ENCODE results near the gene TUBA8. TPM values are rescaled to one million over a fixed set of nuclear protein-coding genes. Genes with fewer than 3 reads are reported as not detected.
"Not testable (repeated sequence)": the region's sequence is repeated elsewhere in the genome, so short reads cannot be mapped to it uniquely, and the experiment has no call there.

Gene TUBA8
- total RNA-seq (1 to 10 TPM in 6 of 7 donors, not detected in 1; 1.4 to 4.2 (median 2.0) TPM), polyA plus RNA-seq (1 to 10 TPM in 1 of 2 donors, under 1 TPM in 1; 0.92 to 2.0 TPM)
- long read RNA-seq, donor 1, transcript TUBA8-202 (5 exons, 2,018 nt): major isoform, 8 of 8 reads
- long read RNA-seq, donor 1, partial matches to known transcripts: 0 of 8 reads
- long read RNA-seq, donor 1, other reads (novel, unspliced or antisense): 0 of 8 reads
- long read RNA-seq, donor 2: 0 reads
- long read RNA-seq, donor 3, partial matches to known transcripts: 0 of 2 reads
- long read RNA-seq, donor 3, other reads (novel, unspliced or antisense): 0 of 2 reads

- H3K27ac ChIP-seq: no peak within 1 kb of the TSS
- DNase-seq: peak; percentile 48 to 70 (median 53)
Measured at GRCh38 chr22:18110194-18110953, at the start of gene TUBA8. Gene TUBA8, plus strand, starts transcription at chr22:18110809. Its CDS starts 57 bp downstream, at chr22:18110866.

GRCh38 chr22:18062421-18062820, 48.2 kb upstream of the TUBA8 start:
- no peaks in the 10 kb centered on the region for H3K9me3 ChIP-seq
- no peaks in the 10 kb centered on the region for H3K36me3 ChIP-seq
- WGBS, 3 donors: 95 to 96% (median 96%) methylated on average over 3 of the region's 3 CpGs
- intact Hi-C loops (cut with DNase I): no loop called here
- no peaks in the 10 kb centered on the region for H3K27me3 ChIP-seq
- TF ChIP-seq, protein P1, sequence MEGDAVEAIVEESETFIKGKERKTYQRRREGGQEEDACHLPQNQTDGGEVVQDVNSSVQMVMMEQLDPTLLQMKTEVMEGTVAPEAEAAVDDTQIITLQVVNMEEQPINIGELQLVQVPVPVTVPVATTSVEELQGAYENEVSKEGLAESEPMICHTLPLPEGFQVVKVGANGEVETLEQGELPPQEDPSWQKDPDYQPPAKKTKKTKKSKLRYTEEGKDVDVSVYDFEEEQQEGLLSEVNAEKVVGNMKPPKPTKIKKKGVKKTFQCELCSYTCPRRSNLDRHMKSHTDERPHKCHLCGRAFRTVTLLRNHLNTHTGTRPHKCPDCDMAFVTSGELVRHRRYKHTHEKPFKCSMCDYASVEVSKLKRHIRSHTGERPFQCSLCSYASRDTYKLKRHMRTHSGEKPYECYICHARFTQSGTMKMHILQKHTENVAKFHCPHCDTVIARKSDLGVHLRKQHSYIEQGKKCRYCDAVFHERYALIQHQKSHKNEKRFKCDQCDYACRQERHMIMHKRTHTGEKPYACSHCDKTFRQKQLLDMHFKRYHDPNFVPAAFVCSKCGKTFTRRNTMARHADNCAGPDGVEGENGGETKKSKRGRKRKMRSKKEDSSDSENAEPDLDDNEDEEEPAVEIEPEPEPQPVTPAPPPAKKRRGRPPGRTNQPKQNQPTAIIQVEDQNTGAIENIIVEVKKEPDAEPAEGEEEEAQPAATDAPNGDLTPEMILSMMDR (IDR thresholded peaks at IDR 0.05): no peak
- no peak for TF ChIP-seq POLR2A (IDR thresholded peaks at IDR 0.05)
- no peak for TF ChIP-seq EP300 (IDR thresholded peaks at IDR 0.05)
- DNase-seq: no peak
- no peak overlapping the region for H3K4me3 ChIP-seq
- H3K4me1 ChIP-seq (ENCODE audit: insufficient read depth): peaks cover 2% of the 10 kb centered on the region
- H3K27ac ChIP-seq: no peak overlapping the region

More at GRCh38 chr22:18110194-18110953, at the start of gene TUBA8:
- TF ChIP-seq, protein P1 (IDR thresholded peaks at IDR 0.05): no peak
- TF ChIP-seq POLR2A (IDR thresholded peaks at IDR 0.05) (no peak), EP300 (IDR thresholded peaks at IDR 0.05) (no peak)
- H3K4me3 ChIP-seq: peak within 1 kb of the TSS; percentile 45
- no peaks in the 10 kb centered on the region for H3K27me3 ChIP-seq
- intact Hi-C loops (cut with DNase I): no loop called here
- 1 to 3% (median 1%) methylated on average over 60 to 72 of the region's 72 CpGs for WGBS, 3 donors
- H3K36me3 ChIP-seq: no peaks in the 10 kb centered on the region
- no peaks in the 10 kb centered on the region for H3K9me3 ChIP-seq
- H3K4me1 ChIP-seq (ENCODE audit: insufficient read depth): peaks cover 14% of the 10 kb centered on the region

- WGBS, 3 donors: 69 to 78% (median 74%) methylated on average over 7 of the region's 7 CpGs
- Histone ChIP-seq H3K4me1 (ENCODE audit: insufficient read depth) (peaks cover 3% of the 10 kb centered on the region), H3K27ac (no peak overlapping the region), H3K4me3 (no peak overlapping the region), H3K36me3 (no peaks in the 10 kb centered on the region), H3K9me3 (no peaks in the 10 kb centered on the region), H3K27me3 (no peaks in the 10 kb centered on the region)
- TF ChIP-seq POLR2A (IDR thresholded peaks at IDR 0.05) (no peak), EP300 (IDR thresholded peaks at IDR 0.05) (no peak)
- TF ChIP-seq, protein P1 (IDR thresholded peaks at IDR 0.05): no peak
- intact Hi-C loops (cut with DNase I): no loop called here
- no peak for DNase-seq
Measured at GRCh38 chr22:18063306-18063705, 47.3 kb upstream of the TUBA8 start.

DNA sequence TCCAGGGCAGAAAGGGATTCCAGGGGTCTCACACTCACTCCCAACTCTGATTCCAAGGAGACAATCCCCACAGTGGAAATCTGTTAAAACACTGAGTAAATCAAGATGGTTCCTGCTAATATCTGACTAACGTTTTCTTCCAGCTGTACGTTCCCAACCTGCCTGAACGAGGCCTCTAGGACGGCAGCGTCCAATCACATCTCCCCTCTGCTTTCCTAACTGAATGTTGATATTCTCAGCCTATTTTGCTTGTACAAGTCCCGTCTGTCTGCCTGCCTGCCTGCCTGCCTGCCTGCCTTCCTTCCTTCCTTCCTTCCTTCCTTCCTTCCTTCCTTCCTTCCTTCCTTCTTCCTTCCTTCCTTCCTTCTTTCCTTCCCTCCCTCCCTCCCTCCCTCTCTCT, 46.9 kb upstream of the TUBA8 start:
- H3K27ac ChIP-seq; H3K9me3 ChIP-seq; H3K4me3 ChIP-seq; H3K27me3 ChIP-seq; H3K36me3 ChIP-seq; H3K4me1 ChIP-seq (ENCODE audit: insufficient read depth); intact Hi-C loops (cut with DNase I): not testable (repeated sequence)
- WGBS, 3 donors: 57 to 71% (median 58%) methylated on average over 6 of the region's 6 CpGs
- DNase-seq: peak in 1 of 5 donors; percentile 16

GRCh38 chr22:18064636-18065035, 46.0 kb upstream of the TUBA8 start:
- Histone ChIP-seq H3K36me3 (no peaks in the 10 kb centered on the region), H3K4me3 (no peak overlapping the region), H3K27ac (no peak overlapping the region), H3K9me3 (no peaks in the 10 kb centered on the region), H3K27me3 (no peaks in the 10 kb centered on the region), H3K4me1 (ENCODE audit: insufficient read depth) (peaks cover 3% of the 10 kb centered on the region)
- intact Hi-C loops (cut with DNase I): no loop called here
- no peak for DNase-seq
- TF ChIP-seq EP300 (IDR thresholded peaks at IDR 0.05): no peak
- TF ChIP-seq, protein P1 (IDR thresholded peaks at IDR 0.05): no peak
- no peak for TF ChIP-seq POLR2A (IDR thresholded peaks at IDR 0.05)
- WGBS, 3 donors: 90 to 99% (median 90%) methylated on average over 7 of the region's 7 CpGs

Data from ovary (tissue), 10 donors.